OCI-LY7 (cell line): ENCODE data around the gene FMNL3.

ENCODE experiments used
- CTCF ChIP-seq: fragments of 200-600 bp; sonication (generic); conservative IDR thresholded peaks from 2 replicates; pipeline ENCODE4 v1.5.1; 2014; ENCODE audit warnings: mild to moderate bottlenecking, antibody characterized with exemption, low read length, moderate library complexity, mixed read lengths
- EZH2phosphoT487 ChIP-seq: fragments of 200-600 bp; sonication (generic); IDR thresholded peaks from 2 replicates; pipeline ENCODE4 v1.6.1; 2018; ENCODE audit warnings: low read depth, borderline replicate concordance, mild to moderate bottlenecking, mixed run types, antibody characterized with exemption, low read length, moderate library complexity, mixed read lengths

GRCh38 chr12:49748800-49749199, 41.6 kb upstream of the FMNL3 start:
- TF ChIP-seq CTCF (no peak), EZH2phosphoT487 (no peak)
